ENCODE measurements around the gene TRMU. TPM values are rescaled to one million over a fixed set of nuclear protein-coding genes. Genes with fewer than 3 reads are reported as not detected.

Gene TRMU
- total and polyA plus RNA-seq, 4 experiments from 2014 or later, result 14.5 to 93.0 (median 48.6) TPM

DNA sequence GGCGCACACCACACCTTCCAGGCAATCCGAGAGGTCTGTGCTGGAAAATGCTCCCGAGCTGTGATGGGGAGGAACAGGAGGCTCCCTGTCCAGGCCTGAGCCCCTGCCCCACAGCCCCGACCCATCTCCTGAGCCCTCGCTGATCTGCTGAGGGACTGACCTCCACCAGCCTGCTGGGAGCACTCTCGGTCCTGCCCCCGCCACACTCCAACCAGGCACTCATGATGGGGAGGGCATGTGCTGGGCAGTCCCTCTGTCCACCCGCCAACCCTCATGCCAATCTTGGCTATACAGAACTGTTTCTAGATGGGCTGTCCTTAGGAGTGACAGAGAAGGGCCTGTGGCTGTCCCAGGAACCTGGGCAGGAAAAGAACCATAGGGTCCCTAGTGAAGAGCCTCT lies 70.8 kb downstream of the TRMU start:
- no peaks in the 10 kb centered on the region for H3K9me3 ChIP-seq (ENCODE audit: control insufficient read depth in 1 of 2, low read length in 2 of 2)
- no peak overlapping the region for H3K4me3 ChIP-seq (ENCODE audit: low read length in 2 of 2)
- Mint-ChIP-seq H3K9me3 (no peaks in the 10 kb centered on the region), H3K36me3 (no peaks in the 10 kb centered on the region), H3K4me1 (peaks cover 1 to 6% (median 2%) of the 10 kb centered on the region in 4 donors), H3K27me3 (no peaks in the 10 kb centered on the region), H3K27ac (no peak overlapping the region), H3K4me3 (no peak overlapping the region)
- H3K27ac ChIP-seq (ENCODE audit: low read depth, low read length), result no peak overlapping the region
- CTCF ChIA-PET (ENCODE audit: partially characterized antibody), result no interaction called here
- intact Hi-C loops (cut with micrococcal nuclease), result no loop called here
- no peak for DNase-seq
- H3K27me3 ChIP-seq (ENCODE audit: insufficient read depth, low read length), result no peaks in the 10 kb centered on the region
- POLR2A ChIA-PET (ENCODE audit: partially characterized antibody), result no interaction called here
- H3K36me3 ChIP-seq (ENCODE audit: insufficient read depth, low read length), result no peaks in the 10 kb centered on the region
- H3K4me1 ChIP-seq (ENCODE audit: insufficient read depth, low read length), result no peaks in the 10 kb centered on the region

DNA sequence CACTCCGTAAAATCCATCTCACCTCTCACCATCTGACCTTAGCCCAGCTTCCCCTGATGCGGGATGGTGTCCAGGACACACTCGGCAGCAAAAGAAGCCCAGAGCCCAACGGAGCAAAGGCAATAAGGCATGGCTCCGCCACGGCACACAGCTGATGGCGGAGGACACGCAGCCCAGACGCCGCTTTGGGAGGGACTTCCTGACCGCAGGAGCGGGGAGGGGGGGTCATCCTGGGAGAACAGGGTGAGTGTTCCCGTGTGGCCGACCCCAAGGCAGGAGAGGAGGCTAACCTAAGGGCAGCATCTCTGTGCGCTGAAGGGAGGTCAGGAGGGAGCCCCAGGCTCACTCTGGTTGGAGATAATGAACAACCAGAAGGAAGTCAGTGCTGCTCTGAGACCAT lies 71.3 kb downstream of the TRMU start:
- Mint-ChIP-seq H3K4me1 (peaks cover 1 to 6% (median 2%) of the 10 kb centered on the region in 4 donors), H3K4me3 (no peak overlapping the region), H3K27me3 (no peaks in the 10 kb centered on the region), H3K9me3 (no peaks in the 10 kb centered on the region), H3K36me3 (no peaks in the 10 kb centered on the region), H3K27ac (no peak overlapping the region)
- POLR2A ChIA-PET (ENCODE audit: partially characterized antibody), result no interaction called here
- DNase-seq, result no peak
- intact Hi-C loops (cut with micrococcal nuclease), result no loop called here
- CTCF ChIA-PET (ENCODE audit: partially characterized antibody), result no interaction called here
- H3K36me3 ChIP-seq (ENCODE audit: insufficient read depth, low read length), result no peaks in the 10 kb centered on the region
- H3K27me3 ChIP-seq (ENCODE audit: insufficient read depth, low read length), result no peaks in the 10 kb centered on the region
- no peaks in the 10 kb centered on the region for H3K4me1 ChIP-seq (ENCODE audit: insufficient read depth, low read length)
- H3K9me3 ChIP-seq (ENCODE audit: control insufficient read depth in 1 of 2, low read length in 2 of 2), result no peaks in the 10 kb centered on the region
- no peak overlapping the region for H3K27ac ChIP-seq (ENCODE audit: low read depth, low read length)
- no peak overlapping the region for H3K4me3 ChIP-seq (ENCODE audit: low read length in 2 of 2)

Other genes with a start within 250 kb of the TRMU start
- 10 to 100 TPM; 21.3 to 23.2 TPM for gene PPARA, start 185.2 kb upstream of the TRMU start, total RNA-seq
- 1 to 10 TPM in 1 of 2 donors, under 1 TPM in 1; 0.91 to 5.8 TPM for gene PPARA, start 185.2 kb upstream of the TRMU start, polyA plus RNA-seq
- gene CDPF1, start 85.4 kb upstream of the TRMU start, total RNA-seq, result 10 to 100 TPM; 10.3 to 11.5 TPM
- gene CDPF1, start 85.4 kb upstream of the TRMU start, polyA plus RNA-seq, result 10 to 100 TPM; 17.0 to 31.5 TPM
- gene PKDREJ, start 72.4 kb upstream of the TRMU start, total RNA-seq, result not detected
- not detected for gene PKDREJ, start 72.4 kb upstream of the TRMU start, polyA plus RNA-seq
- 1 to 10 TPM; 3.9 to 4.3 TPM for gene TTC38, start 67.7 kb upstream of the TRMU start, total RNA-seq
- gene TTC38, start 67.7 kb upstream of the TRMU start, polyA plus RNA-seq, result 1 to 10 TPM; 6.3 to 8.2 TPM
- under 1 TPM in 1 of 2 experiments, not detected in 1; 0.64 TPM for gene GTSE1, start 38.8 kb upstream of the TRMU start, total RNA-seq
- not detected for gene GTSE1, start 38.8 kb upstream of the TRMU start, polyA plus RNA-seq
- gene CELSR1, start 201.9 kb downstream of the TRMU start, total RNA-seq, result 1 to 10 TPM in 1 of 2 experiments, under 1 TPM in 1; 0.94 to 1.1 TPM
- gene CELSR1, start 201.9 kb downstream of the TRMU start, polyA plus RNA-seq, result under 1 TPM; 0.47 to 0.67 TPM

Measured in CD4-positive, alpha-beta memory T cell (primary cell).